Right atrium auricular region (tissue), 2 donors: ENCODE measurements around the gene SLC2A9. TPM values are rescaled to one million over a fixed set of nuclear protein-coding genes. Genes with fewer than 3 reads are reported as not detected.
A peak's percentile ranks its signal among the peaks of the same experiment; 100 is the strongest.

Source experiments
- DNase-seq: peaks from one replicate; pipeline ENCODE4 v3.0.0-alpha.2; 2019; ENCODE audit warnings: low spot score
- H3K27ac ChIP-seq, 2 donors: fragments of 200-600 bp; sonication (generic); 1 replicate in 1 of 2; 2 replicates in 1 of 2; pipeline ENCODE4 v1.5.1; 2016 to 2019
- H3K27me3 ChIP-seq, 2 donors: fragments of 200-600 bp; sonication (generic); one replicate each; pipeline versions ENCODE4 v1.5.1 to v1.6.0; 2017 to 2019
- H3K36me3 ChIP-seq: fragments of 200-600 bp; sonication (generic); one replicate; pipeline ENCODE4 v1.5.1; 2016
- H3K4me1 ChIP-seq, 2 donors: fragments of 200-600 bp; sonication (generic); one replicate each; pipeline versions ENCODE4 v1.5.1 to v1.6.0; 2017 to 2019
- H3K4me3 ChIP-seq, 2 donors: fragments of 200-600 bp; sonication (generic); 1 replicate in 1 of 2; 2 replicates in 1 of 2; pipeline ENCODE4 v1.5.1; 2017 to 2019; ENCODE audit warnings: mild to moderate bottlenecking in 1 of 2, moderate library complexity in 1 of 2
- H3K9me3 ChIP-seq, 2 donors: fragments of 200-600 bp; sonication (generic); one replicate each; pipeline ENCODE4 v1.5.1; 2019
- total RNA-seq, 2 donors: library from RNA; depleted of rRNA; stranded (reverse); fragments of >200 nt; gene quantifications; one replicate each; pipeline ENCODE4 v1.1.0, GENCODE V29; 2016
- TF ChIP-seq, protein P1 (sequence below), 2 donors: fragments of 200-600 bp; sonication (generic); IDR thresholded peaks; one replicate each; pipeline ENCODE4 v1.5.1; 2019; ENCODE audit warnings: antibody characterized with exemption in 2 of 2

The SLC2A9 gene
- total RNA-seq, 2 donors from 2014 or later = 3.5 to 5.8 TPM

GRCh38 chr4:10061650-10062415 lies 40.5 kb upstream of the SLC2A9 start:
- TF ChIP-seq, protein P1, sequence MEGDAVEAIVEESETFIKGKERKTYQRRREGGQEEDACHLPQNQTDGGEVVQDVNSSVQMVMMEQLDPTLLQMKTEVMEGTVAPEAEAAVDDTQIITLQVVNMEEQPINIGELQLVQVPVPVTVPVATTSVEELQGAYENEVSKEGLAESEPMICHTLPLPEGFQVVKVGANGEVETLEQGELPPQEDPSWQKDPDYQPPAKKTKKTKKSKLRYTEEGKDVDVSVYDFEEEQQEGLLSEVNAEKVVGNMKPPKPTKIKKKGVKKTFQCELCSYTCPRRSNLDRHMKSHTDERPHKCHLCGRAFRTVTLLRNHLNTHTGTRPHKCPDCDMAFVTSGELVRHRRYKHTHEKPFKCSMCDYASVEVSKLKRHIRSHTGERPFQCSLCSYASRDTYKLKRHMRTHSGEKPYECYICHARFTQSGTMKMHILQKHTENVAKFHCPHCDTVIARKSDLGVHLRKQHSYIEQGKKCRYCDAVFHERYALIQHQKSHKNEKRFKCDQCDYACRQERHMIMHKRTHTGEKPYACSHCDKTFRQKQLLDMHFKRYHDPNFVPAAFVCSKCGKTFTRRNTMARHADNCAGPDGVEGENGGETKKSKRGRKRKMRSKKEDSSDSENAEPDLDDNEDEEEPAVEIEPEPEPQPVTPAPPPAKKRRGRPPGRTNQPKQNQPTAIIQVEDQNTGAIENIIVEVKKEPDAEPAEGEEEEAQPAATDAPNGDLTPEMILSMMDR (IDR thresholded peaks at IDR 0.05) = no peak
- no peak overlapping the region for H3K27ac ChIP-seq

GRCh38 chr4:10058371-10058770 lies 37.1 kb upstream of the SLC2A9 start:
- Histone ChIP-seq H3K27ac (no peak overlapping the region), H3K36me3 (no peaks in the 10 kb centered on the region), H3K9me3 (no peaks in the 10 kb centered on the region), H3K4me3 (no peak overlapping the region), H3K4me1 (peaks cover 0 to 8% of the 10 kb centered on the region in 2 donors), H3K27me3 (no peaks in the 10 kb centered on the region)
- DNase-seq = no peak
- TF ChIP-seq, protein P1 (IDR thresholded peaks at IDR 0.05) = no peak

More at GRCh38 chr4:10061650-10062415, 40.5 kb upstream of the SLC2A9 start:
- DNase-seq = no peak
- H3K27me3 ChIP-seq = no peaks in the 10 kb centered on the region
- H3K36me3 ChIP-seq = peaks cover 19% of the 10 kb centered on the region
- no peaks in the 10 kb centered on the region for H3K9me3 ChIP-seq
- peaks cover 0 to 16% of the 10 kb centered on the region in 2 donors for H3K4me1 ChIP-seq
- no peak overlapping the region for H3K4me3 ChIP-seq

DNA sequence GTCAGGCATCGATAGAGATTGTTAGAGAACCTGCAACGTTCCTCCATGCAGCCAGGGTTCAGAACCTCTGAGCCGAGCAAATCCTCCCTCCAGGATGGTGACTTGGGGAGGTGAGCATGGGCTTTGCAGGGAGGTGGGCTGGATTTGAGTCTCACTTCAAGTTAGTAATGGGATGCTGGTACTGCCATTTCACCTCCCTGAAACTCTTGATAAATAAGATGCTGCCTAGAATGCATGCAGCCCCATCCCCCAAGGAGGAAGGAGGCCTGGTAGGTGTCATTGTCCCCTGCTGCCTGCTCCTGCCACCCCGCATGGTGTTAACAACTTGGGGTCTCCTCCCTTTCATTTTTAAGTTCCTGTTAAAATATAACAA lies 35.7 kb upstream of the SLC2A9 start:
- Histone ChIP-seq H3K4me1 (peaks cover 0 to 6% of the 10 kb centered on the region in 2 donors), H3K27me3 (no peaks in the 10 kb centered on the region), H3K9me3 (no peaks in the 10 kb centered on the region), H3K27ac (peak overlapping the region in 1 of 2 donors; percentile 16), H3K4me3 (no peak overlapping the region), H3K36me3 (no peaks in the 10 kb centered on the region)
- TF ChIP-seq, protein P1 (IDR thresholded peaks at IDR 0.05) = no peak
- DNase-seq = no peak

DNA sequence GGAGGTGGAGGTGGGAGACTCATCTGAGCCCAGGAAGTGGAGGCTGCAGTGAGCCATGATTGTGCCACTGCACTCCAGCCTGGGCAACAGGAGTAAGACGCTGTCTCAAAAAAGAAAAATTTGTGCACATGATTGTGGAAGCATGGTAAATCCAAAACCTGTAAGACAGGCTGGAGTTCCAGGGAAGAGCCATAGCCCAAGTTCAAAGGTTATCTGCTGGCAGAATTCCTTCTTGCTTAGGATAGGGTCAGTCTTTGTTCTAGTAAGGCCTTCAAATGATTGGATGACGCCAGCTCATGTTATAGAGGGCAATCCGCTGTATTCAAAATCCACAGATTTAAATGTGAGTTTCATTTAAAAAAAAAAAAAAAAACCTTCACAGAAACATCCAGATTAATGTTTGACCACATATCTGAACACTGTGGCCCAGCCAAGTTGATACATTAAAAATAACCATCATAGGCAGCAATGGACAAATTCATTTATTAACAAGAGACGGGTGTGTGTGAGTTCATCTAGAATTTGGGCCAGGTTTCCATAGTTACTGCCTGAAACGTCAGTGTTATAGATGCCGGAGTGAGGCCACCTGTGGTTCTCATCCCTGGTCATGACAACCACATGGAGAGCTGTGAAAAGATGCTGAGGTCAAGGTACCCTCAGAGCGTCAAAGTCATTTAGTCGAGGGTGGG lies 35.2 kb upstream of the SLC2A9 start:
- no peak for DNase-seq
- TF ChIP-seq, protein P1 (IDR thresholded peaks at IDR 0.05) = no peak

GRCh38 chr4:10055871-10056270 lies 34.6 kb upstream of the SLC2A9 start:
- no peak for DNase-seq
- TF ChIP-seq, protein P1 (IDR thresholded peaks at IDR 0.05) = no peak
- H3K27ac ChIP-seq = no peak overlapping the region
- H3K4me1 ChIP-seq = peaks cover 0 to 6% of the 10 kb centered on the region in 2 donors
- no peaks in the 10 kb centered on the region for H3K36me3 ChIP-seq
- H3K27me3 ChIP-seq = no peaks in the 10 kb centered on the region
- no peaks in the 10 kb centered on the region for H3K9me3 ChIP-seq
- H3K4me3 ChIP-seq = no peak overlapping the region

More for the DNA sequence above, 35.2 kb upstream of the SLC2A9 start:
- Histone ChIP-seq H3K9me3 (no peaks in the 10 kb centered on the region), H3K4me1 (peaks cover 0 to 6% of the 10 kb centered on the region in 2 donors), H3K27me3 (no peaks in the 10 kb centered on the region), H3K4me3 (no peak overlapping the region), H3K27ac (peak overlapping the region in 1 of 2 donors; percentile 16), H3K36me3 (no peaks in the 10 kb centered on the region)
